DOHH2 (cell line): ENCODE measurements around the gene CSNK1G2.
A peak's percentile ranks its signal among the peaks of the same experiment; 100 is the strongest.

Experiments
- H3F3A ChIP-seq: fragments of 200-600 bp; sonication (generic), shearing (Covaris generic); 2 replicates; pipeline ENCODE4 v1.6.0; 2016; ENCODE audit warnings: antibody characterized with exemption, mild to moderate bottlenecking; ENCODE audit not compliant: control insufficient read depth, insufficient read depth
- H3K27ac ChIP-seq: fragments of 200-600 bp; sonication (generic); 2 replicates; pipeline ENCODE4 v1.5.1; 2014; ENCODE audit warnings: low read depth, mild to moderate bottlenecking, low read length, moderate library complexity
- H3K27me3 ChIP-seq: fragments of 200-600 bp; sonication (generic); 2 replicates; pipeline ENCODE4 v1.6.1; 2014; ENCODE audit warnings: mild to moderate bottlenecking, low read length, mixed read lengths; ENCODE audit not compliant: control insufficient read depth
- H3K36me3 ChIP-seq: fragments of 200-600 bp; sonication (generic); 2 replicates; pipeline ENCODE4 v1.6.1; 2014; ENCODE audit warnings: mild to moderate bottlenecking, low read length, moderate library complexity, mixed read lengths; ENCODE audit not compliant: control insufficient read depth
- H3K4me1 ChIP-seq: fragments of 200-600 bp; sonication (generic); 2 replicates; pipeline ENCODE4 v1.6.1; 2014; ENCODE audit warnings: mild to moderate bottlenecking, low read length, mixed read lengths; ENCODE audit not compliant: control insufficient read depth
- H3K4me2 ChIP-seq: fragments of 200-600 bp; sonication (generic); 2 replicates; pipeline ENCODE4 v1.6.0; 2014; ENCODE audit warnings: mild to moderate bottlenecking, low read length, moderate library complexity
- H3K4me3 ChIP-seq: fragments of 200-600 bp; sonication (generic); 2 replicates; pipeline ENCODE4 v1.5.1; 2014; ENCODE audit warnings: mild to moderate bottlenecking, low read length, mixed read lengths
- H3K79me2 ChIP-seq: fragments of 200-600 bp; sonication (generic); 2 replicates; pipeline ENCODE4 v1.6.1; 2014; ENCODE audit warnings: mild to moderate bottlenecking, low read length, mixed read lengths; ENCODE audit not compliant: control insufficient read depth
- H3K9me2 ChIP-seq: fragments of 200-600 bp; sonication (generic); replicated peaks from 2 replicates; pipeline ENCODE4 v1.6.1; 2014; ENCODE audit warnings: mild to moderate bottlenecking, low read length, mixed read lengths; ENCODE audit not compliant: control insufficient read depth
- H3K9me3 ChIP-seq: fragments of 200-600 bp; sonication (generic); 2 replicates; pipeline ENCODE4 v1.6.1; 2014; ENCODE audit warnings: antibody characterized with exemption, low read length, mixed read lengths; ENCODE audit not compliant: control insufficient read depth, insufficient read depth
- H4K20me1 ChIP-seq: fragments of 200-600 bp; sonication (generic); 2 replicates; pipeline ENCODE4 v1.6.0; 2014; ENCODE audit warnings: low read depth, mild to moderate bottlenecking, antibody characterized with exemption, low read length, moderate library complexity; ENCODE audit not compliant: control insufficient read depth, insufficient read depth
- EZH2phosphoT487 ChIP-seq: fragments of 200-600 bp; sonication (generic); IDR thresholded peaks from 2 replicates; pipeline ENCODE4 v1.6.1; 2017; ENCODE audit warnings: borderline replicate concordance, mild to moderate bottlenecking, antibody characterized with exemption, low read length, moderate library complexity, mixed read lengths
- TF ChIP-seq, protein P1 (sequence below): fragments of 200-600 bp; sonication (generic); IDR thresholded peaks from one replicate; pipeline ENCODE4 v1.5.1; 2014; ENCODE audit warnings: antibody characterized with exemption, mild to moderate bottlenecking, low read depth, low read length; ENCODE audit not compliant: poor library complexity, severe bottlenecking

CSNK1G2 gene

DNA sequence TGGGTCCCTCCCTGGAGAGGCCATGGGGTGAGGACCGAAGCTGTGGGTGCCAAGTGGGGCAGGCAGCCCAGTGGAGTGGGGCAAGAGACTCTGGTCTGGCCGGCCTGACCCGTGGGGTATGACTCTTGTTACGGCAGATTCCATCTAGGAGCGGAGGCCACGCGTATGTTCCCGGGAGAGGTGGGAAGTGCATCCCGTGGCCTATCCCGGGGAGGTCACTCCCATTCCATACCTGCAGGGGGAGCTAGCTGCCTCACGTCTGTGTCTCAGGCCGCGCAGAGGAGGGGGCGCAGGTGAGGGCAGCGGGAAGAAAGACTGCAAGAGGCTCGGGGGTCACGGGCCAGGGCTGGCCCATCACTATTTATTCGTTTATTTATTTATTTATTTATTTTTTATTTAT lies 4.9 kb downstream of the CSNK1G2 start:
- Histone ChIP-seq H3K4me1 (peaks cover 16% of the 10 kb centered on the region), H3K4me2 (no peak overlapping the region), H3K36me3 (peaks cover 16% of the 10 kb centered on the region), H3K9me3 (no peaks in the 10 kb centered on the region), H3K4me3 (no peak overlapping the region), H3K27me3 (no peaks in the 10 kb centered on the region), H3K79me2 (peaks cover 91% of the 10 kb centered on the region), H3K27ac (no peak overlapping the region), H3K9me2 (no peaks in the 10 kb centered on the region), H3F3A (peaks cover 9% of the 10 kb centered on the region), H4K20me1 (peaks cover 30% of the 10 kb centered on the region; the same call in 1 of the 2 replicates)
- TF ChIP-seq, protein P1, sequence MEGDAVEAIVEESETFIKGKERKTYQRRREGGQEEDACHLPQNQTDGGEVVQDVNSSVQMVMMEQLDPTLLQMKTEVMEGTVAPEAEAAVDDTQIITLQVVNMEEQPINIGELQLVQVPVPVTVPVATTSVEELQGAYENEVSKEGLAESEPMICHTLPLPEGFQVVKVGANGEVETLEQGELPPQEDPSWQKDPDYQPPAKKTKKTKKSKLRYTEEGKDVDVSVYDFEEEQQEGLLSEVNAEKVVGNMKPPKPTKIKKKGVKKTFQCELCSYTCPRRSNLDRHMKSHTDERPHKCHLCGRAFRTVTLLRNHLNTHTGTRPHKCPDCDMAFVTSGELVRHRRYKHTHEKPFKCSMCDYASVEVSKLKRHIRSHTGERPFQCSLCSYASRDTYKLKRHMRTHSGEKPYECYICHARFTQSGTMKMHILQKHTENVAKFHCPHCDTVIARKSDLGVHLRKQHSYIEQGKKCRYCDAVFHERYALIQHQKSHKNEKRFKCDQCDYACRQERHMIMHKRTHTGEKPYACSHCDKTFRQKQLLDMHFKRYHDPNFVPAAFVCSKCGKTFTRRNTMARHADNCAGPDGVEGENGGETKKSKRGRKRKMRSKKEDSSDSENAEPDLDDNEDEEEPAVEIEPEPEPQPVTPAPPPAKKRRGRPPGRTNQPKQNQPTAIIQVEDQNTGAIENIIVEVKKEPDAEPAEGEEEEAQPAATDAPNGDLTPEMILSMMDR: peak; percentile 69
- no peak for TF ChIP-seq EZH2phosphoT487

DNA sequence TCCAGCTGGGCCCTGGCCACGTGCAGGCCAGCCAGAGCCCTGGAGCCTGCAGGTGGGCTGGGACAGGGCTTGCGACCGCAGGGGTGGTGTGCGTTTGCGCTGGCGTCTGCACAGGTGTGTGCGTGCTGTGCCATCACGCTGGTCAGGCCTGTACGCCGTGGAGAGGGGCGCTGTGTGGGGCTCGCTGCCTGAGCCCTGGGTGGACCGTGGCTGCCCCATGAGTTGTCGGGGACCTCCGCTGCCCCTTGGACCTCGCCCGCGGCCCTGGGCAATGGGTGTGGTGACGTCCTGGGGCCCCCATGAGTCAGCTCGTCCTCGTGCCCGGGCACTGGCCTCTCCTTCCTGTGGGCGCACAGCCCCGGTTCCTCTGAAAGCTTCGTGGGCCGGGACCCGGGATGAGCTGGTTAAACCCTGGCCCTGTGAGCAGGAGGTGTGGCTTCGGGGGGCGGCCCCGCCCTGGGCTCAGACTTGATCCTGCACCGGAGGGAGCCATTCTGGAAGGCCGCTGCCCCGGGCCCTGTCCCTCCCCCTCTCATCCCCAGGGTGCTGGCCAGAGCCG lies 6.8 kb downstream of the CSNK1G2 start:
- Histone ChIP-seq H3K27me3 (no peaks in the 10 kb centered on the region), H3K4me2 (no peak overlapping the region), H3F3A (peaks cover 4% of the 10 kb centered on the region), H3K27ac (no peak overlapping the region), H3K9me3 (no peaks in the 10 kb centered on the region), H3K36me3 (peaks cover 12% of the 10 kb centered on the region), H4K20me1 (peaks cover 33% of the 10 kb centered on the region; the same call in 1 of the 2 replicates), H3K79me2 (peaks cover 94% of the 10 kb centered on the region), H3K4me1 (peaks cover 13% of the 10 kb centered on the region), H3K4me3 (no peak overlapping the region), H3K9me2 (no peaks in the 10 kb centered on the region)
- no peak for TF ChIP-seq EZH2phosphoT487
- TF ChIP-seq, protein P1: no peak

DNA sequence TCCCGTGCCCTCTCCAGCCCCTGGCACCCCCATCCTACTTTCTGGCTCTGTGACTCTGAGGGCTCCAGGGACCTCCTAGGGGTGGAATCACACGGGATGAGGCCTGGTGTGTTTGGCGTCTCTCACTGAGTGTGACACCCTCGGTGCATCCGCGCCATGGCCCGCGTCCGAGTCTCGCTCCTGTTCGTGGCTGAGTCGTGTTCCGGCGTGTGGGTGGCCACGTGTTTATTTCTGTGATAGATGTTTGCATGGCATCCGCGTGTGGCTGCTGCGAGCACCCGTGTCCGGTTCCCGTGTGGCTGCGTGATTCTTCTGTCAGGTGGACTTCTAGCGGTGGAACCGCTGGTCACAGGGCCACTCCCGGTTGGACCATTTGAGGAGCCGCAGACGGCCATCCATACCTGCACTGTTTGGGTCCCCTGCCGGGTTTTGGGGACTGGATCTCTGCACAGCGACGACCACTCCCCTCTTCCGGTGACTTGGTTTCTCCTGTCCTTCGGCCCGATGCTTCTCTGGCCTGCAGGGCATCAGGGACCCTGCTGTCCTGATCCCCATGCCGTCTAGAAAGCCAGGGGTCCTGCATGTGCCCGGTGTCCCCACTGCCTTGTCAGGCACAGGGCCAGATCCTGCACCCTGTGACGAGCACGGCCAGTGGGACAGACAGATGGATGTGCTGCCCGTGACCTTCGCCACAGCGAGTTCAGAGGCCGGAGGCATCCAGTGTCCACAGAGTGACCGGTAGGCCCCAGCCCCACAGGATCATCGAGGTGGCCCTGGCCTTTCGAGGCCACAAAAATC lies 8.5 kb downstream of the CSNK1G2 start:
- TF ChIP-seq, protein P1: no peak
- TF ChIP-seq EZH2phosphoT487: no peak
- H3K27me3 ChIP-seq: no peaks in the 10 kb centered on the region
- no peaks in the 10 kb centered on the region for H3K9me3 ChIP-seq
- H3K27ac ChIP-seq: no peak overlapping the region
- H3K9me2 ChIP-seq: no peaks in the 10 kb centered on the region
- peaks cover 16% of the 10 kb centered on the region for H3K36me3 ChIP-seq
- no peaks in the 10 kb centered on the region for H3F3A ChIP-seq
- H4K20me1 ChIP-seq: peaks cover 19% of the 10 kb centered on the region
- H3K79me2 ChIP-seq: peaks cover 94% of the 10 kb centered on the region
- H3K4me1 ChIP-seq: no peaks in the 10 kb centered on the region
- H3K4me3 ChIP-seq: no peak overlapping the region
- H3K4me2 ChIP-seq: no peak overlapping the region
